WI38 (cell line): ENCODE results near the gene TXNL4A.
"Not testable (repeated sequence)": the region's sequence is repeated elsewhere in the genome, so short reads cannot be mapped to it uniquely, and the experiment has no call there.

Experiments
- H3K4me3 ChIP-seq: 2 replicates; pipeline ENCODE4 v1.5.1; 2011; ENCODE audit warnings: low read depth, mild to moderate bottlenecking, control low read depth, low read length
- CTCF ChIP-seq: IDR thresholded peaks from 2 replicates; pipeline ENCODE4 v1.5.1; 2012; ENCODE audit warnings: low read depth, mild to moderate bottlenecking, control low read depth, low read length

The TXNL4A gene

GRCh38 chr18:80009661-80010550, 21.5 kb upstream of the TXNL4A start:
- TF ChIP-seq CTCF, result no peak
- H3K4me3 ChIP-seq, result no peak overlapping the region

GRCh38 chr18:80006724-80007123, 18.4 kb upstream of the TXNL4A start:
- no peak for TF ChIP-seq CTCF
- no peak overlapping the region for H3K4me3 ChIP-seq

DNA sequence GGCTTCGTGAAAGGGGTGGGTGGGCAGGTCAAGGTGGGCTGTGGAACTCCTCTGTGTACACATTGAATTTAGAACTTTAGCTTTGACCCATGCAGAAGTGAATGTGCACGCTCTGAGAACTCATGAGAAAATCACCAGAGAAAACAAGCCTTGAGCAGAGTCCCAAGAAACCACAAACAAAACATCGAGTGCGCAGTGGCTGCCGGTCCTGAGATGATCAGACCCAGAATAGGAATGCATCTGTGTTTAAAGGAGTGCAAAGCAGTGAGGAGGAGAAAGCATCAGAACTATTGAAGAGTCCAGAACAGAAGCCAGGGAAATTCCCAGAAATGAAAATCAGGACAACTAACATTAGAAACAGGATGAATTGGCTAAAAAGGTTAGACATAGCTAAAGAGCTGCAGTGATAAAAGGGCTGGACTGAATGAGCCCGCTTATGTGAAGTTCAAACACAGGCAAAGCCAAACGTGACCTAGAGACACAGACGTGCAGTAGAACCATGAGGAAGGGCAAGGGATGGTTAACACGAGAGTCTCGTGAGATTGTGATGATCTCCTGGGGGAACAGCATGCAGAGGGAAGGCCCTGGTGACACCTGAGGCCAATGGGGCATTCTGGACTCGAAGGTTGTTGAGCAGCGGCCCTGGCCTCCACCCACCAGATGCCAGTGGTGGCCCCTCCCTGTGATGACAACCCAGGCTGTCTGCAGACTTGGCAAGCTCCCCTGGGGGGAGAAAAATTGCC, 16.4 kb upstream of the TXNL4A start:
- no peak overlapping the region for H3K4me3 ChIP-seq
- TF ChIP-seq CTCF, result no peak

GRCh38 chr18:80002468-80002867, 14.1 kb upstream of the TXNL4A start:
- no peak overlapping the region for H3K4me3 ChIP-seq
- no peak for TF ChIP-seq CTCF

- no peak overlapping the region for H3K4me3 ChIP-seq
- no peak for TF ChIP-seq CTCF
Observed at GRCh38 chr18:80000877-80001276, 12.5 kb upstream of the TXNL4A start.

DNA sequence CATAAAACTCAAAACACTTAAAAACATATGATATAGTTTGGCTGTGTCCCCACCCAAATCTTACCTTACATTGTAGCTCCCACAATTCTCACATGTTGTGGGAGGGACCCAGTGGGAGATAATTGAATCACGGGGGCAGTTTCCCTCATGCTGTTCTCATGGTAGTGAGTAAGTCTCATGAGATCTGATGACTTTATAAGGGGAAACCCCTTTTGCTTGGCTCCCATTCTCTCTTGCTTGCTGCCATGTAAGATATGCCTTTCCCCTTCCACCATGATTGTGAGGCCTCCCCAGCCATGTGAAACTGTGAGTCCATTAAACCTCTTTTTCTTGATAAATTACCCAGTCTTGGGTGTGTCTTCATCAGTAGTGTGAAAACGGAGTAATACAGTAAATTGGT, 11.3 kb upstream of the TXNL4A start:
- H3K4me3 ChIP-seq, result not testable (repeated sequence)

DNA sequence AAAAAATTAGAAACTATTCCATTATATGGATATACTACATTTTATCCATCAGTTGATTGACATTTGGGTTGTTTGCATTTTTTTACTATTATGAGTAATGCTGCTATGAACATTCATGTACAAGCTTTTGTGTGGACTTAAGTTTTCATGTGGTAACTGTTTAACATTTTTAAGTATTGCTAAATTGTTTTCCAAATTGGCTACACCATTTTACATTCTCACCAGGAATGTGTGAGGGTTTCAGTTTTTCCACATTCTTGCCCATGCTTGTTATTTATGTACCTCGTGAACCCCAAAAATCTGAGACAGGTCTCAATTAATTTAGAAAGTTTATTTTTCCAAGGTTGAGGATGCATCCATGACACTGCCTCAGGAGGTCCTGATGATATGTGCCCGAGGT, 3.1 kb upstream of the TXNL4A start:
- TF ChIP-seq CTCF, result no peak
- H3K4me3 ChIP-seq, result no peak overlapping the region

DNA sequence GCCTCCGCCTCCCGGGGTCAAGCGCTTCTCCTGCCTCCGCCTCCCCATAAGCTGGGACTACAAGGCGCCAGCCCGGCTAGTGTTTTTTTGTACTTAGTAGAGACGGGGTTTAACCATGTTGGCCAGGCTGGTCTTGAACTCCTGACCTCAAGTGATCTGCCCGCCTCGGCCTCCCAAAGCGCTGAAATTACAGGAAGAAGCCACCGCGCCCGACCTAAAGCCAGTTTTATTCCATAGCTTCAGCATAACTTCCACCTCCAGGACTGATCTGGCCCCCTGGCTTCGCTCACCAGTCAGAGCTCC, 783 bp upstream of the TXNL4A start:
- H3K4me3 ChIP-seq, result peak overlapping the region; percentile 92
- TF ChIP-seq CTCF, result no peak
